ENCODE data around the gene IL34. TPM values are rescaled to one million over a fixed set of nuclear protein-coding genes. Genes with fewer than 3 reads are reported as not detected.
A peak's percentile ranks its signal among the peaks of the same experiment; 100 is the strongest.

IL34 gene
- total RNA-seq, 1 donor from 2014 or later: 1.4 TPM

DNA sequence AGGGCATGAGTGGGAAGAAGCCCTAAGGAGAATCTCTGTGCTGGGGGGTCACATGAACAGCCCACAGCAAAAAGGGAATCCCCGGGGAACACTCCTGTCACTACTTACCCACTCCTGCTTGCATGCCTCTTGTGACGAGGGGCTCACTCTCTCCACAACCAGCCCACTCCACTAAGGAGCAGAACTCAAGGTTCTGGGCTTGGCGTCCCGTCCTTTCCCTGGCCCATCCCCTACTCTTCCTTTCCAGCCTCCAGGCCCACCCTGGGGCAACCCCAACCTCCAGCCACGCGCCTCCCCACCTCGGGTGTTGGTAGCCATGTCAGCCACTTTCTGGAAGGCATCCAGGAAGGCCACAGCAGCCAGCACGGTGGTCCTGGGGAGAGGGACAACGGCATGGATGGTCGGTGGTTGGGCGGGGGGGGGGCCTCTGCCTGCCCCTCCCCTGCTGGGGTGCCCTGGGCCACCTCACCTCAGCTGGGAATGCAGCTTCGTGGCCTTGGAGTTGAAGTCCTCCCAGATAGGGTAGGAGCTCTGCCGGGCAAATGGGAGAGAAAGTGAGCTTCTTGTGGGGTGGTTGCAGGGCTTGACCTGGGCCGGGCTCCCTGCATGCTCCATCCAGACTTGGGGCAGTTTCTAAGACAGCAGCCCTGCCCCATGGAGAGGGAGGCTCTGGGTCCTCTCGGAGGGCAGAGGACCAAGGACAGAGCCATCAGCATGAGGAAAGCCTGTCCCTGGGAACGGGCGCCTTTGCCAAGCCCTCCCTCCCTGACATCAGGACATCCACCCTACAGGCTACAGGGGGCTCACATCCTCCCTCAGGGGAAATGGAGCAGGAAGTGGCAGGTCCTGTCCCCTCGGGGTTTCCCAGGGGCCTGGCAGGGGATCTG is 34.4 kb downstream of the IL34 start:
- Mint-ChIP-seq H3K4me3 (no peak overlapping the region), H3K27ac (peak overlapping the region; percentile 39), H3K9me3 (no peaks in the 10 kb centered on the region), H3K27me3 (ENCODE audit: low read depth) (no peaks in the 10 kb centered on the region), H3K36me3 (peaks cover 15% of the 10 kb centered on the region), H3K4me1 (peaks cover 24% of the 10 kb centered on the region)
- TF ChIP-seq, protein P1, sequence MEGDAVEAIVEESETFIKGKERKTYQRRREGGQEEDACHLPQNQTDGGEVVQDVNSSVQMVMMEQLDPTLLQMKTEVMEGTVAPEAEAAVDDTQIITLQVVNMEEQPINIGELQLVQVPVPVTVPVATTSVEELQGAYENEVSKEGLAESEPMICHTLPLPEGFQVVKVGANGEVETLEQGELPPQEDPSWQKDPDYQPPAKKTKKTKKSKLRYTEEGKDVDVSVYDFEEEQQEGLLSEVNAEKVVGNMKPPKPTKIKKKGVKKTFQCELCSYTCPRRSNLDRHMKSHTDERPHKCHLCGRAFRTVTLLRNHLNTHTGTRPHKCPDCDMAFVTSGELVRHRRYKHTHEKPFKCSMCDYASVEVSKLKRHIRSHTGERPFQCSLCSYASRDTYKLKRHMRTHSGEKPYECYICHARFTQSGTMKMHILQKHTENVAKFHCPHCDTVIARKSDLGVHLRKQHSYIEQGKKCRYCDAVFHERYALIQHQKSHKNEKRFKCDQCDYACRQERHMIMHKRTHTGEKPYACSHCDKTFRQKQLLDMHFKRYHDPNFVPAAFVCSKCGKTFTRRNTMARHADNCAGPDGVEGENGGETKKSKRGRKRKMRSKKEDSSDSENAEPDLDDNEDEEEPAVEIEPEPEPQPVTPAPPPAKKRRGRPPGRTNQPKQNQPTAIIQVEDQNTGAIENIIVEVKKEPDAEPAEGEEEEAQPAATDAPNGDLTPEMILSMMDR (IDR thresholded peaks at IDR 0.05; ENCODE audit: unreplicated experiment): no peak
- no peak for DNase-seq (ENCODE audit: low spot score in 2 of 2, unreplicated experiment in 2 of 2)

DNA sequence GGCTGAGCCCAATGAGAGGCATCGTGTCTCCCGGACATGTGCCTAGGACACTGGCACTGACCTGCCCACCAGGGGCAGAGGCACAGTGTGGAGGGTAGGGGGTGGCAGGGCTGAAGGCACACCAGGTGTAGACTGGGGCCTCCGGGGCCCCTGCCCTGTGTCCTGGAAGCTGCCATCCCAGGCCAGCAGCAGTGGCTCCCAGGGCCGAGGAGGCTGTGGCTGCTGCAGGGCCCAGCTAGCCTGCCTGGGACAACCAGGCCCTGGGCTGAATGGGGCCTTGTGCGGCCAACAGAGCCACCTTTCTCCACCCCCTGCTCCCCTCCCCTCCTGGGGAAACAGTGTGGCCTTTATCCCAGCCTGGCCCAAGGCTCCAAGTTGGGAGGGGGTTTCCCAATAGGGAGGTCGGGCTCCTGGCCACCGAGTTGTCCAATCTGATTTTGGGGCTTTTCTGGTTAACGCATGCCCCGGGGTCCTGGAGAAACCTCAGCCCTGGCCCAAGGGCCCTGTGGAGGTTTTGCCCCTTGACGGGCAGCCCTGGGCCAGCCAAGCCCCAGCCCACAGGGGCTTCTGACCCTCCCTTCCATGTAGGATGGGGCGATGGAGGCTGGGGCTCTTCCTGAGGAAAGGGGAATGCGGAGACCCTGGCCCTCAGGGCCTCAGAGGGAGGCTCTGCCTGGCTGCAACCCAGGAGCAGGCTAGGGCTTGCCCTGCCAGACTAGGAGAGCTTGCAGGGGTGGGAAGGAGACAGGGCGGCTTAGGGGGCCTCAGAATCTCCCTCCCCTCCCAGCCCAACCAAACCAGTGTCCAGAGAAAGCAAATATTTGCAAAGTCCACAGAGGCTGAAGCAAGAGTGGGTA is 35.3 kb downstream of the IL34 start:
- no peaks in the 10 kb centered on the region for H3K9me3 Mint-ChIP-seq
- TF ChIP-seq, protein P1 (IDR thresholded peaks at IDR 0.05; ENCODE audit: unreplicated experiment): no peak
- no peak for DNase-seq (ENCODE audit: low spot score in 2 of 2, unreplicated experiment in 2 of 2)
- peaks cover 7% of the 10 kb centered on the region for H3K36me3 Mint-ChIP-seq
- no peaks in the 10 kb centered on the region for H3K27me3 Mint-ChIP-seq (ENCODE audit: low read depth)
- peak overlapping the region; percentile 64 for H3K27ac Mint-ChIP-seq
- H3K4me3 Mint-ChIP-seq: peak overlapping the region; percentile 30
- peaks cover 28% of the 10 kb centered on the region for H3K4me1 Mint-ChIP-seq

DNA sequence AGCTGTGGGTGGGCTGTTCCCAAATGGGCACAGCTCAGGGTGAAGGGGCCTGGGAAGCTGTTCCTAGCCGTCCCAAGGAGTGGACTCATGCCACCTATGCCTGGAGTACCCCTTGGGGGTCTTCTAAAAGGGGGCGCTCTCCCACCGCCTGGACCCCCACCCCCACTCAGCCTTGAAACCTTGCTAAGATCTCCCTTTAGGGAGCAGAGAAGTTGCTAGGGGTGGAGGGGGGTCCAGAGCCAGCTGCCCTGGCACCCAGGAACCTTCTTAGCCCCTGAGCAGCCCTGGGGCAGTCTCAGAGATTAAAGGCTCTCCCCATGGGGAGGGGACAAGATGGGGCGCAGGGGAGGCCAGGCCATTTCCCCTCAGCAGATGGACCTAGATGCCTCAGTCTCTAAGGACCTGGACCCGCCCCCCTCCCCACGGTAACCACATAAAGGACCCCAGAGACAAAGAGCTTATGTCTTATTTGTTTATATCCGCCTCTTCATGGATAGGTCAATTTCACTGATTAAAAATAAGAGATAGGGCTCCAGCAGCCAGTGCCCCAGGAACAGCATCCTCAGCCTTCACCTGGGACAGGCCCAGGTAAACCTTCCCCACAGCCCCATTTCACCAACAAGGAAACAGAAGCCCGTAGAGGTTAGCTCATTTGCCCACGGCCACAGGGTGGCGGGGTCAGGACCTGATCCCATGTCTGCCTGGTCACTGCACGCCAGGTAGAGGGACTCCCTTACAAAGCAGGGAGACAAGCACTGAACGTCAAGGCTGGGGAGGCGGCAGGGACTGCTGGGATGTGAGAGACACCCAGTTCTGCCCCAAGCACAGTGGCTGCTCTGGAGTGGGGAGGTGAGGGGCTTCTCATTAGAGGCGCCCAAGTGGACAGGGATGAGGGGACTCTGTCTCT is 36.1 kb downstream of the IL34 start:
- Mint-ChIP-seq H3K27ac (peak overlapping the region; percentile 80), H3K4me1 (peaks cover 37% of the 10 kb centered on the region), H3K9me3 (no peaks in the 10 kb centered on the region), H3K4me3 (peak overlapping the region; percentile 35), H3K36me3 (peaks cover 2% of the 10 kb centered on the region), H3K27me3 (ENCODE audit: low read depth) (no peaks in the 10 kb centered on the region)
- DNase-seq (ENCODE audit: low spot score in 2 of 2, unreplicated experiment in 2 of 2): no peak
- TF ChIP-seq, protein P1 (IDR thresholded peaks at IDR 0.05; ENCODE audit: unreplicated experiment): no peak

DNA sequence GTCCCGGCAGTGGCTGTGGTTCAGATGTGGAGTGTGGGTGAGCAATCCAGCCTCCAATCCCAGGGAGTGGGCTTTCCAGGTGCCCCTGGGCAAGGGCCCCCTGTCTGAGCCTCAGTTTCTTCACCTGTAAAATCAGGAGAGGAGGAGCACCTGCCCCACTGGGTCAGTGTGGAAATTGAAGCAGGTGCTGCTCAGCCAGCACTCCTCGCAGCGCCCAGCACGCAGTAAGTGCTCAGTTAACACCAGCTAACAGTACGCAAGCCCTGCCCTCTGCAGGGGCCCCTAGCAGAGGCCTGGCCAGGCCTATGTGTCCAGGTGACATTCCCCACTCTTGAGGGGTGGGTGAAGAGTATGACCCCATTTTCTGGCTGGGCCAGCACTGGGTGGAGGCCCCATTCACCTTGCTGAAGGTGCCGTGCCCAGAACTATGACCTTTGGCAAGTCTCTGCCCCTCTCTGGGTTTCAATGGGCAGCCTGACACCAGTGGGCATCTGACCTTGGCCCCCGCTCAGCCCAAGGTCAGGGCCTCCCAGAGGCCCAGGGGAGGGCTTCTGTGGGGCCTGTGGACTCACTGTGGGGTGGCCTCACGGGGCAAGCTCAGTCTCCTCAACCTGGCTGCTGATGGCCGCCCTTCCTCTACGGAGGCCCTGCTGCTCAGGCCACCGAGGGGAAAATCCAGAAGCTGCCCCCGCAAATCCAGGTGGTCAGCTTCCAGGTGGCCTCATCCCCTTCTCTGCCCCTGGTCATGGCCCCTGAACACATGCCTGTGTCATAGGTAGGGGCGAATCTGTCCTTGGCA is 37.0 kb downstream of the IL34 start:
- no peaks in the 10 kb centered on the region for H3K9me3 Mint-ChIP-seq
- H3K27ac Mint-ChIP-seq: no peak overlapping the region
- no peaks in the 10 kb centered on the region for H3K27me3 Mint-ChIP-seq (ENCODE audit: low read depth)
- peaks cover 45% of the 10 kb centered on the region for H3K4me1 Mint-ChIP-seq
- H3K4me3 Mint-ChIP-seq: peak overlapping the region; percentile 57
- TF ChIP-seq, protein P1 (IDR thresholded peaks at IDR 0.05; ENCODE audit: unreplicated experiment): no peak
- H3K36me3 Mint-ChIP-seq: no peaks in the 10 kb centered on the region
- no peak for DNase-seq (ENCODE audit: low spot score in 2 of 2, unreplicated experiment in 2 of 2)

Measured in mesothelial cell of epicardium (in vitro differentiated cells).